Measurements from ENCODE around the gene PPP4C. TPM values are rescaled to one million over a fixed set of nuclear protein-coding genes. Genes with fewer than 3 reads are reported as not detected.

PPP4C gene
- total and polyA plus RNA-seq, 2 of the 8 experiments (the other 6 are each of a cell fraction or from before 2014, with no cell fraction given), result 148 to 298 TPM

GRCh38 chr16:30063278-30063892 lies 12.4 kb upstream of the PPP4C start:
- H3K27me3 ChIP-seq (replicated peaks in 1 of 4; ENCODE audit: control insufficient read depth in 3 of 4, extremely low read depth in 1 of 4, insufficient read depth in 3 of 4, low read length in 3 of 4), result no peaks in the 10 kb centered on the region
- H3K4me3 ChIP-seq (ENCODE audit: extremely low read depth in 1 of 4, insufficient read depth in 2 of 4, low read depth in 3 of 4, low read length in 4 of 4), result peak overlapping the region; percentile 71 to 92 (median 88); a peak in 6 of 8 replicates
- 0 out of 2 replicates have a peak, but pooled peaks cover 9% of the 10 kb centered on the region for H3K79me1 ChIP-seq (ENCODE audit: low read depth, low read length)
- peak overlapping the region; percentile 53 for H2BK15ac ChIP-seq (ENCODE audit: low read length)
- H4K8ac ChIP-seq (ENCODE audit: extremely low read depth, insufficient read depth, low read length), result no peak overlapping the region; the same call in 1 of the 2 replicates
- no peak overlapping the region for H2BK120ac ChIP-seq (replicated peaks; ENCODE audit: low read depth, low read length)
- ChIA-PET CTCF (ENCODE audit: partially characterized antibody) (interaction anchor here (0.6 to 1.7 kb wide), 5 partner anchors 8 to 942 kb away, joined by 3 to 8 read pairs (median 3); no protein-coding TSS in a partner anchor), POLR2A (ENCODE audit: partially characterized antibody) (interaction anchor here (7.7 to 21.2 kb wide), 2 partner anchors 9 to 27 kb away, joined by 88 to 353 read pairs; partner anchors contain the start of genes TBX6 and YPEL3)
- no peak overlapping the region for H3K9ac ChIP-seq (replicated peaks in 1 of 4; ENCODE audit: extremely low read depth in 1 of 4, low read depth in 3 of 4, low read length in 3 of 4)
- DNase-seq (ENCODE audit: low read depth in 1 of 2, low spot score in 2 of 2), result no peak
- H3K23ac ChIP-seq (ENCODE audit: insufficient read length), result no peak overlapping the region
- peak overlapping the region; percentile 34 for H4K91ac ChIP-seq (replicated peaks; ENCODE audit: insufficient read length, low read length)
- no peak overlapping the region for H3K4ac ChIP-seq (replicated peaks; ENCODE audit: insufficient read length, low read depth, low read length)
- 57% methylated on average over 12 of the region's 12 CpGs; no CpG with 5 or more reads in 1 of the 2 experiments for WGBS, 2 experiments (ENCODE audit: extremely low coverage in 1 of 2, insufficient coverage in 1 of 2, insufficient read length in 1 of 2, insufficient replicate concordance in 2 of 2, low coverage in 1 of 2, low lambda C conversion rate in 2 of 2, missing lambda C conversion rate in 1 of 2)
- no peak overlapping the region for H3K14ac ChIP-seq (ENCODE audit: insufficient read length)
- H4K20me1 ChIP-seq (replicated peaks in 1 of 2; ENCODE audit: control insufficient read depth in 1 of 2, insufficient read depth in 2 of 2, low read length in 2 of 2), result peaks cover 2 to 20% of the 10 kb centered on the region in 2 experiments
- H3K79me2 ChIP-seq (ENCODE audit: control insufficient read depth in 1 of 2, insufficient read depth in 2 of 2, low read length in 2 of 2), result peaks cover 15 to 23% of the 10 kb centered on the region in 2 experiments
- no peak for FAIRE-seq
- H2AFZ ChIP-seq (ENCODE audit: low read length), result no peak overlapping the region
- peaks cover 6 to 24% (median 15%) of the 10 kb centered on the region in 4 experiments for H3K4me1 ChIP-seq (replicated peaks in 1 of 4; ENCODE audit: control insufficient read depth in 3 of 4, insufficient read depth in 4 of 4, low read length in 3 of 4)
- peaks cover 18% of the 10 kb centered on the region for H3K23me2 ChIP-seq (ENCODE audit: low read depth, low read length)
- peaks cover 2 to 14% (median 13%) of the 10 kb centered on the region in 4 experiments; a peak in 6 of 8 replicates for H3K36me3 ChIP-seq (ENCODE audit: control insufficient read depth in 2 of 4, insufficient read depth in 4 of 4, low read length in 3 of 4)
- H3K18ac ChIP-seq (ENCODE audit: extremely low read depth, low read length), result peak overlapping the region; percentile 57; the same call in 1 of the 2 replicates
- no peak overlapping the region for H2AK5ac ChIP-seq (ENCODE audit: low read depth, low read length)
- no peak overlapping the region; the same call in 1 of the 2 replicates for H2BK20ac ChIP-seq (ENCODE audit: low read length)
- peak overlapping the region; percentile 34 for H4K5ac ChIP-seq (ENCODE audit: insufficient read length, low read depth, low read length)
- H2BK5ac ChIP-seq (ENCODE audit: low read depth, low read length), result peak overlapping the region; percentile 74; the same call in 1 of the 2 replicates
- peak overlapping the region; percentile 73 to 81 for H3K4me2 ChIP-seq (ENCODE audit: insufficient read depth in 1 of 2, low read depth in 2 of 2, low read length in 2 of 2)
- H3K9me3 ChIP-seq (ENCODE audit: insufficient read depth in 2 of 2, low read depth in 1 of 2, low read length in 1 of 2), result no peaks in the 10 kb centered on the region
- no peak overlapping the region for H3K56ac ChIP-seq (replicated peaks; ENCODE audit: insufficient read length, low read depth, low read length)
- H2BK12ac ChIP-seq (ENCODE audit: low read depth, low read length), result 0 out of 2 replicates have a peak overlapping the region, but pooled peaks have one; percentile 39
- H3K27ac ChIP-seq (ENCODE audit: low read depth, low read length), result no peak overlapping the region
- TF ChIP-seq E2F6 (IDR thresholded peaks at IDR 0.05), result no peak
- TF ChIP-seq EP300 (IDR thresholded peaks at IDR 0.05; ENCODE audit: borderline replicate concordance in 1 of 2, low read depth in 2 of 2, low read length in 2 of 2), result no peak
- no peak for TF ChIP-seq CEBPB (IDR thresholded peaks at IDR 0.05; ENCODE audit: low read depth, low read length)
- no peak for TF ChIP-seq CHD2 (IDR thresholded peaks at IDR 0.05; ENCODE audit: low read length)
- TF ChIP-seq CTCF (IDR thresholded peaks at IDR 0.05; ENCODE audit: control extremely low read depth in 1 of 3, insufficient read depth in 1 of 3, low read depth in 1 of 3, low read length in 3 of 3), result no peak
- no peak for TF ChIP-seq SP4 (IDR thresholded peaks at IDR 0.05; ENCODE audit: low read length)
- no peak for TF ChIP-seq CREB1 (IDR thresholded peaks at IDR 0.05)
- no peak for TF ChIP-seq TAF7 (optimal IDR thresholded peaks at IDR 0.05; ENCODE audit: borderline replicate concordance, low read depth, low read length)
- no peak for TF ChIP-seq BRCA1 (IDR thresholded peaks at IDR 0.05; ENCODE audit: low read depth, low read length)
